Measurements from ENCODE around the gene SOX9. TPM values are rescaled to one million over a fixed set of nuclear protein-coding genes. Genes with fewer than 3 reads are reported as not detected.

SOX9 gene
- total RNA-seq, 4 donors from 2014 or later, result 0.31 to 1.0 (median 0.56) TPM

DNA sequence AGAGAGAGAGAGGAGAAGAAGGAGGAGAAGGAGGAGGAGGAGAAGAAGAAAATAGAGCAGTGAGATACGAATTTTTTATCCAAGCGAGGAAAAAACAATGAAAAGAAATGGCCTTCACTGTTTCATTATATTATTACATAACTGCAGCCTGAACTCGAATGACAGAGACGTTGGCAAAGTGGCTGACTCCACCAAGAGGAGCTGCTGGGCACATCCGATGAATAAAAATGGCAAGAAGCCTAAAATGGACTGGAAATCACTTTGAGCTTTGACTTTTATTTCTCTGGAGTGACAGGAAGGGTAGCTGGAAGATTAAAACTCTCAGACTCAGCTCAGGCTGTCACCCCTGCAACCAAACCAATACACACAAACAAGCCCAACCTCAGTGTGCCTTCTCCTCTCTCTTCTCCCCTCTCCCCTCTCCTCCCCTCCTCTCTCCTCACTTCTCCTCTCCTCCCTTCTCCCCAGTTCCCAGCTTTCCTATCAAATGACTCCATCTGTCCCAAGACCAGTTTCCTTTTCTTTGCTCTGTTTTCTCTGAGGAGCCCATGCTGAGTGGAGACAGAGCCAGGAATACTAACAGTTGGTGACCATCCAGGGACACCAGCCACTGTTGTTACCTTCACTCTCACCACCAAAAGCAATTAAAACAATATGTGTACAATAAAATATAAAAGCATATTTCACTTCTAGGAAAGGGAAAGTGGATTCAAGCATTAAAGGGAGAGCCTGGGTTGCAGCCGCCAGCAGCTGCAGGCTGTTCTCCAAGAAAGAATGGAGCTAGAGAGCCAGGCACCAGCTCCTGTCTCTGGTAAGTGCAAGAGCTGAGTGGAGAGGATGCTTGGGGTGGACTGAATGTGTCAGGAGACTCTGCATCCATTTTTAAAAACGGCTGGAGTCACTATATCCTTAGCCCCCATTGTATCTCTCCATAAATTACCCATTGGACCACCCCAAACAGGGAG lies 51.2 kb downstream of the SOX9 start:
- no peak for DNase-seq
- H3K4me1 ChIP-seq, result no peaks in the 10 kb centered on the region
- no peak for TF ChIP-seq POLR2A (IDR thresholded peaks at IDR 0.05)
- TF ChIP-seq, protein P1, sequence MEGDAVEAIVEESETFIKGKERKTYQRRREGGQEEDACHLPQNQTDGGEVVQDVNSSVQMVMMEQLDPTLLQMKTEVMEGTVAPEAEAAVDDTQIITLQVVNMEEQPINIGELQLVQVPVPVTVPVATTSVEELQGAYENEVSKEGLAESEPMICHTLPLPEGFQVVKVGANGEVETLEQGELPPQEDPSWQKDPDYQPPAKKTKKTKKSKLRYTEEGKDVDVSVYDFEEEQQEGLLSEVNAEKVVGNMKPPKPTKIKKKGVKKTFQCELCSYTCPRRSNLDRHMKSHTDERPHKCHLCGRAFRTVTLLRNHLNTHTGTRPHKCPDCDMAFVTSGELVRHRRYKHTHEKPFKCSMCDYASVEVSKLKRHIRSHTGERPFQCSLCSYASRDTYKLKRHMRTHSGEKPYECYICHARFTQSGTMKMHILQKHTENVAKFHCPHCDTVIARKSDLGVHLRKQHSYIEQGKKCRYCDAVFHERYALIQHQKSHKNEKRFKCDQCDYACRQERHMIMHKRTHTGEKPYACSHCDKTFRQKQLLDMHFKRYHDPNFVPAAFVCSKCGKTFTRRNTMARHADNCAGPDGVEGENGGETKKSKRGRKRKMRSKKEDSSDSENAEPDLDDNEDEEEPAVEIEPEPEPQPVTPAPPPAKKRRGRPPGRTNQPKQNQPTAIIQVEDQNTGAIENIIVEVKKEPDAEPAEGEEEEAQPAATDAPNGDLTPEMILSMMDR (IDR thresholded peaks at IDR 0.05 in 4 of 5, conservative IDR thresholded peaks at IDR 0.05 in 1 of 5), result no peak
- ATAC-seq, result no peak
- H3K27ac ChIP-seq, result no peak overlapping the region
- H3K9me3 ChIP-seq, result no peaks in the 10 kb centered on the region
- H3K36me3 ChIP-seq, result no peaks in the 10 kb centered on the region
- H3K4me3 ChIP-seq, result no peak overlapping the region
- intact Hi-C loops (cut with DNase I; ENCODE audit: low total_unique reads), result no loop called here
- peaks cover 0 to 6% (median 0%) of the 10 kb centered on the region in 3 donors for H3K27me3 ChIP-seq
- in situ Hi-C loops (cut with MboI; ENCODE audit: low sequenced_read_pairs in 4 of 4), result loop anchor here in 1 of 4 donors (25.0 kb wide), 1 partner anchor 240 kb away; no protein-coding TSS in a partner anchor

DNA sequence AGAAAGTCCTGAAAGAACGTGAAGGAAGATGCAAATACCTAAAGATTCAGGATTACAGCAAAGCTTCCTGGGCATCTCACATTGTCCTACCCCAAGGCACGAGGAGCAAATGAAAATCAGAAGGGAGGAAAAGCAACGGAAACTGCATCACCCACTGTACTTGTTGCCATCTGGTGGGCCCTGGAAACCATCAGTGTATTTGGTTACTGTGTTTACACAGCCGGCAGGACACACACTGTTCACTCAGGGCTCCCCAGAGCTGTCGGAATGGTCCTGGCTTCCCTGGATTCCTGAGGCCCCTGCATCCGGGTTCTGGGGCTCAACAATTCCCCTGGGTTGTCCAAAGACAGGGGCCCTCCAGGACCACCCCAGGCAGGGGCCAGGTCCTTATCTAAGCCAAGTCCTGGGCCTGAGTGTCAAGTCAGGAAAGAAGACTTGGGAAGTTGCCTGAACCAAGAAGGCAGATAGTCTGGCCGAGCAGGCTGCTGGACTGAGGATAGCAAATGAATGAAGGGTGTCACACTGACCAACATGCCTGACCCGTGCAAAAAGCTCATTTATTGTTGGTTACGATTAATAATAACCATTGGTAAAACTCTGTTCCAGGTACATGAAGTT lies 52.8 kb downstream of the SOX9 start:
- H3K4me1 ChIP-seq, result no peaks in the 10 kb centered on the region
- no peaks in the 10 kb centered on the region for H3K36me3 ChIP-seq
- intact Hi-C loops (cut with DNase I; ENCODE audit: low total_unique reads), result no loop called here
- no peak overlapping the region for H3K27ac ChIP-seq
- ATAC-seq (no peak), DNase-seq (no peak)
- H3K27me3 ChIP-seq, result peaks cover 0 to 9% (median 0%) of the 10 kb centered on the region in 3 donors
- in situ Hi-C loops (cut with MboI; ENCODE audit: low sequenced_read_pairs in 4 of 4), result loop anchor here in 1 of 4 donors (25.0 kb wide), 1 partner anchor 239 kb away; no protein-coding TSS in a partner anchor
- no peak overlapping the region for H3K4me3 ChIP-seq
- TF ChIP-seq POLR2A (IDR thresholded peaks at IDR 0.05), result no peak
- TF ChIP-seq, protein P1 (IDR thresholded peaks at IDR 0.05 in 4 of 5, conservative IDR thresholded peaks at IDR 0.05 in 1 of 5), result no peak
- no peaks in the 10 kb centered on the region for H3K9me3 ChIP-seq

DNA sequence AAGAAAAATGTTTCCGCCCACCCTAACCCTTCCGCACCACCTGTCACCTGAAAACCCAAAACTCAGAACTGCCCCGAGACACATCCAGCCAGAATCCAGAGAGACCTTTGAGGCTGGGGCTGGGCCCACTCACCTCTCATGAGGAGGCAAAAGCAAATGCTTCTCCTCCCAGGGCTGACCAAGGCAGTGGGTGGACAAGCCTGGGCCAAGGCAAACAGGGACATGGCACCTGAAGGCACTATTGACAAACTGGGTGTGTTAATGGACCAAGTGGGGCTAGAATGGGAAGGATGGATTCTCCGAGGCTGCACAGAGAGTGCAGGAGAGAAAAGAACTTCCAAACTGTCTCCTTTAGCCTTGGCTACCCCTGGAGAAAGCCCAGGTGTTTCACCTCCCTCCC lies 54.4 kb downstream of the SOX9 start:
- Histone ChIP-seq H3K4me1 (no peaks in the 10 kb centered on the region), H3K36me3 (no peaks in the 10 kb centered on the region), H3K4me3 (no peak overlapping the region), H3K27ac (no peak overlapping the region), H3K27me3 (peaks cover 0 to 9% (median 0%) of the 10 kb centered on the region in 3 donors), H3K9me3 (no peaks in the 10 kb centered on the region)
- in situ Hi-C loops (cut with MboI; ENCODE audit: low sequenced_read_pairs in 4 of 4), result no loop called here
- intact Hi-C loops (cut with DNase I; ENCODE audit: low total_unique reads), result no loop called here
- TF ChIP-seq, protein P1 (IDR thresholded peaks at IDR 0.05 in 4 of 5, conservative IDR thresholded peaks at IDR 0.05 in 1 of 5), result no peak
- no peak for TF ChIP-seq POLR2A (IDR thresholded peaks at IDR 0.05)
- ATAC-seq (no peak), DNase-seq (no peak)
